Body of pancreas (tissue), 4 donors: ENCODE results near the gene SLC4A1AP.

ENCODE experiments used
- POLR2A ChIP-seq, 3 donors: fragments of 450-650 bp; IDR thresholded peaks; one replicate each; pipeline ENCODE4 v1.6.1; 2016; ENCODE audit warnings: antibody characterized with exemption in 3 of 3, mild to moderate bottlenecking in 2 of 3
- TF ChIP-seq, protein P1 (sequence below), 7 experiments: fragments of 450-650 bp in 4 of 7; fragments of 200-600 bp in 3 of 7; sonication (generic) in 3 of 7; IDR thresholded peaks; one replicate each; pipeline ENCODE4 v1.5.1; 2016 to 2019; ENCODE audit warnings: antibody characterized with exemption in 7 of 7

DNA sequence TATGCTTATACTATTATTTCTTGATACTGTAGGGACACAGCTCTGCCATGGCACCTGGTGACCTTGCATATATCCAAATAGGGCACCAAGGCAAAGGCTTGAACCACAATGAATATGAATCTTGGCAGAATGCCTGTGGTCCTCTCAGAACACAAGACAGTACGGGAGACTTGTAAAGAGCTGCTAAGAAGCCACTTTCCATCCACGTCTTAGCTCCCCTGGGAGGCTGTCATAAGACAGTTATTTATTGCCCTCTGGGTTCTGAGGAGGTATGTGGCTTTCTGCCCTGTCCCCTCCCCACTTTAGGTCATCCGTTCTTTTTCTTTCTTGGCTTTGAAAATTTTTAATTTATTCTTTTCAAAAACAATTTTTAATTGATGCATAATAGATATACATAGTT is 78.0 kb downstream of the SLC4A1AP start:
- TF ChIP-seq, protein P1, sequence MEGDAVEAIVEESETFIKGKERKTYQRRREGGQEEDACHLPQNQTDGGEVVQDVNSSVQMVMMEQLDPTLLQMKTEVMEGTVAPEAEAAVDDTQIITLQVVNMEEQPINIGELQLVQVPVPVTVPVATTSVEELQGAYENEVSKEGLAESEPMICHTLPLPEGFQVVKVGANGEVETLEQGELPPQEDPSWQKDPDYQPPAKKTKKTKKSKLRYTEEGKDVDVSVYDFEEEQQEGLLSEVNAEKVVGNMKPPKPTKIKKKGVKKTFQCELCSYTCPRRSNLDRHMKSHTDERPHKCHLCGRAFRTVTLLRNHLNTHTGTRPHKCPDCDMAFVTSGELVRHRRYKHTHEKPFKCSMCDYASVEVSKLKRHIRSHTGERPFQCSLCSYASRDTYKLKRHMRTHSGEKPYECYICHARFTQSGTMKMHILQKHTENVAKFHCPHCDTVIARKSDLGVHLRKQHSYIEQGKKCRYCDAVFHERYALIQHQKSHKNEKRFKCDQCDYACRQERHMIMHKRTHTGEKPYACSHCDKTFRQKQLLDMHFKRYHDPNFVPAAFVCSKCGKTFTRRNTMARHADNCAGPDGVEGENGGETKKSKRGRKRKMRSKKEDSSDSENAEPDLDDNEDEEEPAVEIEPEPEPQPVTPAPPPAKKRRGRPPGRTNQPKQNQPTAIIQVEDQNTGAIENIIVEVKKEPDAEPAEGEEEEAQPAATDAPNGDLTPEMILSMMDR (IDR thresholded peaks at IDR 0.05) = no peak
- no peak for TF ChIP-seq POLR2A (IDR thresholded peaks at IDR 0.05)
